Measurements from ENCODE around the gene RBSN. TPM values are rescaled to one million over a fixed set of nuclear protein-coding genes. Genes with fewer than 3 reads are reported as not detected.

Gene RBSN
- total RNA-seq, 5 donors from 2014 or later (not counting 1 experiment from before 2014, with no cell fraction given): 24.7 to 42.7 (median 34.4) TPM

- peak overlapping the region in 1 of 3 donors; percentile 25 for H3K4me3 Mint-ChIP-seq
- POLR2A ChIA-PET: no interaction called here
- CTCF ChIA-PET: no interaction called here
These were observed 55.4 kb downstream of the RBSN start for GRCh38 chr3:15043408-15044171.

GRCh38 chr3:15042936-15043335 lies 56.0 kb downstream of the RBSN start:
- Mint-ChIP-seq H3K4me1 (peaks cover 17 to 38% (median 25%) of the 10 kb centered on the region in 3 donors), H3K36me3 (peaks cover 38% of the 10 kb centered on the region), H3K27ac (peak overlapping the region in 1 of 2 donors; percentile 36), H3K27me3 (no peaks in the 10 kb centered on the region), H3K9me3 (no peaks in the 10 kb centered on the region), H3K4me3 (no peak overlapping the region)
- no peaks in the 10 kb centered on the region for H3K9me3 ChIP-seq
- H3K36me3 ChIP-seq (ENCODE audit: control insufficient read depth in 2 of 2, extremely low read depth in 1 of 2, insufficient read depth in 1 of 2, low read length in 1 of 2): peaks cover 15 to 93% of the 10 kb centered on the region in 2 donors
- CTCF ChIA-PET: no interaction called here
- ATAC-seq (replicated peaks in 1 of 4) (no peak), DNase-seq (no peak)
- no peak overlapping the region for H3K4me3 ChIP-seq (ENCODE audit: control insufficient read depth in 1 of 2, extremely low read depth in 1 of 2, low read length in 1 of 2)
- H3K27me3 ChIP-seq (replicated peaks in 1 of 2; ENCODE audit: control insufficient read depth in 2 of 2, extremely low read depth in 1 of 2, insufficient read depth in 2 of 2, low read length in 1 of 2): no peaks in the 10 kb centered on the region
- POLR2A ChIA-PET: no interaction called here
- H3K4me1 ChIP-seq (ENCODE audit: control insufficient read depth in 1 of 2, extremely low read depth in 1 of 2, insufficient read depth in 2 of 2, low read length in 2 of 2): peaks cover 2 to 10% of the 10 kb centered on the region in 2 experiments
- WGBS (ENCODE audit: insufficient coverage): no CpG with 5 or more reads among the region's 3 CpGs
- H3K27ac ChIP-seq (ENCODE audit: low read length): no peak overlapping the region

More at GRCh38 chr3:15043408-15044171, 55.4 kb downstream of the RBSN start:
- Mint-ChIP-seq H3K27me3 (no peaks in the 10 kb centered on the region), H3K9me3 (no peaks in the 10 kb centered on the region), H3K36me3 (peaks cover 35% of the 10 kb centered on the region), H3K27ac (peak overlapping the region in 1 of 2 donors; percentile 87), H3K4me1 (peaks cover 17 to 38% (median 25%) of the 10 kb centered on the region in 3 donors)
- H3K4me3 ChIP-seq (ENCODE audit: control insufficient read depth in 1 of 2, extremely low read depth in 1 of 2, low read length in 1 of 2): no peak overlapping the region
- no peak overlapping the region for H3K27ac ChIP-seq (ENCODE audit: low read length)
- peaks cover 15 to 92% of the 10 kb centered on the region in 2 donors for H3K36me3 ChIP-seq (ENCODE audit: control insufficient read depth in 2 of 2, extremely low read depth in 1 of 2, insufficient read depth in 1 of 2, low read length in 1 of 2)
- H3K4me1 ChIP-seq (ENCODE audit: control insufficient read depth in 1 of 2, extremely low read depth in 1 of 2, insufficient read depth in 2 of 2, low read length in 2 of 2): peaks cover 2 to 10% of the 10 kb centered on the region in 2 experiments
- DNase-seq (no peak), ATAC-seq (replicated peaks in 1 of 4) (no peak)
- WGBS (ENCODE audit: insufficient coverage): 78% methylated on average over 6 of the region's 11 CpGs
- H3K9me3 ChIP-seq: no peaks in the 10 kb centered on the region
- H3K27me3 ChIP-seq (replicated peaks in 1 of 2; ENCODE audit: control insufficient read depth in 2 of 2, extremely low read depth in 1 of 2, insufficient read depth in 2 of 2, low read length in 1 of 2): no peaks in the 10 kb centered on the region

GRCh38 chr3:15041950-15042349 lies 57.0 kb downstream of the RBSN start:
- ATAC-seq (replicated peaks in 1 of 4): no peak
- Histone ChIP-seq H3K4me1 (ENCODE audit: control insufficient read depth in 1 of 2, extremely low read depth in 1 of 2, insufficient read depth in 2 of 2, low read length in 2 of 2) (peaks cover 2 to 10% of the 10 kb centered on the region in 2 experiments), H3K36me3 (ENCODE audit: control insufficient read depth in 2 of 2, extremely low read depth in 1 of 2, insufficient read depth in 1 of 2, low read length in 1 of 2) (peaks cover 12 to 93% of the 10 kb centered on the region in 2 donors), H3K27me3 (replicated peaks in 1 of 2; ENCODE audit: control insufficient read depth in 2 of 2, extremely low read depth in 1 of 2, insufficient read depth in 2 of 2, low read length in 1 of 2) (no peaks in the 10 kb centered on the region), H3K9me3 (no peaks in the 10 kb centered on the region), H3K4me3 (ENCODE audit: control insufficient read depth in 1 of 2, extremely low read depth in 1 of 2, low read length in 1 of 2) (no peak overlapping the region), H3K27ac (ENCODE audit: low read length) (no peak overlapping the region)
- Mint-ChIP-seq H3K9me3 (no peaks in the 10 kb centered on the region), H3K4me3 (no peak overlapping the region), H3K4me1 (peaks cover 17 to 38% (median 25%) of the 10 kb centered on the region in 3 donors), H3K27me3 (no peaks in the 10 kb centered on the region), H3K36me3 (peaks cover 38% of the 10 kb centered on the region), H3K27ac (peak overlapping the region; percentile 15 to 36)
- ChIA-PET CTCF (no interaction called here), POLR2A (no interaction called here)
- WGBS (ENCODE audit: insufficient coverage): no CpG with 5 or more reads among the region's 3 CpGs
- DNase-seq: no peak

- H3K36me3 ChIP-seq (ENCODE audit: control insufficient read depth in 2 of 2, extremely low read depth in 1 of 2, insufficient read depth in 1 of 2, low read length in 1 of 2): peaks cover 9 to 90% of the 10 kb centered on the region in 2 donors
- peak overlapping the region in 1 of 2 donors; percentile 44 for H3K27ac Mint-ChIP-seq
- no peak overlapping the region for H3K4me3 Mint-ChIP-seq
- no peaks in the 10 kb centered on the region for H3K27me3 ChIP-seq (replicated peaks in 1 of 2; ENCODE audit: control insufficient read depth in 2 of 2, extremely low read depth in 1 of 2, insufficient read depth in 2 of 2, low read length in 1 of 2)
- peaks cover 17 to 38% (median 23%) of the 10 kb centered on the region in 3 donors for H3K4me1 Mint-ChIP-seq
- no peaks in the 10 kb centered on the region for H3K9me3 Mint-ChIP-seq
- ChIA-PET POLR2A (no interaction called here), CTCF (no interaction called here)
- ATAC-seq (replicated peaks in 1 of 4) (no peak), DNase-seq (no peak)
- 100% methylated on average over 2 of the region's 3 CpGs for WGBS (ENCODE audit: insufficient coverage)
- H3K4me3 ChIP-seq (ENCODE audit: control insufficient read depth in 1 of 2, extremely low read depth in 1 of 2, low read length in 1 of 2): no peak overlapping the region
- H3K27ac ChIP-seq (ENCODE audit: low read length): no peak overlapping the region
- H3K9me3 ChIP-seq: no peaks in the 10 kb centered on the region
- peaks cover 35% of the 10 kb centered on the region for H3K36me3 Mint-ChIP-seq
- peaks cover 2 to 10% of the 10 kb centered on the region in 2 experiments for H3K4me1 ChIP-seq (ENCODE audit: control insufficient read depth in 1 of 2, extremely low read depth in 1 of 2, insufficient read depth in 2 of 2, low read length in 2 of 2)
- no peaks in the 10 kb centered on the region for H3K27me3 Mint-ChIP-seq
These were observed 58.1 kb downstream of the RBSN start for GRCh38 chr3:15040844-15041243.

GRCh38 chr3:15038306-15038705 lies 60.6 kb downstream of the RBSN start:
- ChIA-PET CTCF (no interaction called here), POLR2A (no interaction called here)
- Histone ChIP-seq H3K36me3 (ENCODE audit: control insufficient read depth in 2 of 2, extremely low read depth in 1 of 2, insufficient read depth in 1 of 2, low read length in 1 of 2) (peaks cover 8 to 88% of the 10 kb centered on the region in 2 donors), H3K27ac (ENCODE audit: low read length) (no peak overlapping the region), H3K27me3 (replicated peaks in 1 of 2; ENCODE audit: control insufficient read depth in 2 of 2, extremely low read depth in 1 of 2, insufficient read depth in 2 of 2, low read length in 1 of 2) (no peaks in the 10 kb centered on the region), H3K4me3 (ENCODE audit: control insufficient read depth in 1 of 2, extremely low read depth in 1 of 2, low read length in 1 of 2) (no peak overlapping the region), H3K9me3 (no peaks in the 10 kb centered on the region), H3K4me1 (ENCODE audit: control insufficient read depth in 1 of 2, extremely low read depth in 1 of 2, insufficient read depth in 2 of 2, low read length in 2 of 2) (no peaks in the 10 kb centered on the region)
- DNase-seq (no peak), ATAC-seq (replicated peaks in 1 of 4) (no peak)
- Mint-ChIP-seq H3K27ac (no peak overlapping the region), H3K4me1 (peaks cover 2 to 19% (median 9%) of the 10 kb centered on the region in 3 donors), H3K9me3 (no peaks in the 10 kb centered on the region), H3K27me3 (no peaks in the 10 kb centered on the region), H3K36me3 (peaks cover 35% of the 10 kb centered on the region), H3K4me3 (no peak overlapping the region)
- 96% methylated on average over 6 of the region's 6 CpGs for WGBS (ENCODE audit: insufficient coverage)

- H3K4me1 Mint-ChIP-seq: no peaks in the 10 kb centered on the region
- no peaks in the 10 kb centered on the region for H3K27me3 Mint-ChIP-seq
- H3K4me3 Mint-ChIP-seq: no peak overlapping the region
- ChIA-PET CTCF (no interaction called here), POLR2A (no interaction called here)
- DNase-seq (no peak), ATAC-seq (replicated peaks in 1 of 4) (no peak)
- no peak overlapping the region for H3K27ac ChIP-seq (ENCODE audit: low read length)
- 63% methylated on average over 1 of the region's 3 CpGs for WGBS (ENCODE audit: insufficient coverage)
- H3K36me3 Mint-ChIP-seq: peaks cover 46% of the 10 kb centered on the region
- H3K9me3 Mint-ChIP-seq: no peaks in the 10 kb centered on the region
- no peak overlapping the region for H3K4me3 ChIP-seq (ENCODE audit: control insufficient read depth in 1 of 2, extremely low read depth in 1 of 2, low read length in 1 of 2)
- peak overlapping the region in 1 of 2 donors; percentile 34 for H3K27ac Mint-ChIP-seq
- H3K9me3 ChIP-seq: no peaks in the 10 kb centered on the region
- H3K36me3 ChIP-seq (ENCODE audit: control insufficient read depth in 2 of 2, extremely low read depth in 1 of 2, insufficient read depth in 1 of 2, low read length in 1 of 2): peaks cover 13 to 86% of the 10 kb centered on the region in 2 donors
- no peaks in the 10 kb centered on the region for H3K4me1 ChIP-seq (ENCODE audit: control insufficient read depth in 1 of 2, extremely low read depth in 1 of 2, insufficient read depth in 2 of 2, low read length in 2 of 2)
- no peaks in the 10 kb centered on the region for H3K27me3 ChIP-seq (replicated peaks in 1 of 2; ENCODE audit: control insufficient read depth in 2 of 2, extremely low read depth in 1 of 2, insufficient read depth in 2 of 2, low read length in 1 of 2)
These were observed 65.8 kb downstream of the RBSN start for GRCh38 chr3:15033103-15033502.

Data from T-cell (primary cell).